Neural progenitor cell (in vitro differentiated cells): ENCODE data around the gene PLAGL1.

ENCODE experiments used
- EZH2 ChIP-seq: fragments of 200-600 bp; sonication (generic); IDR thresholded peaks from 2 replicates; pipeline ENCODE4 v1.6.1; 2017; ENCODE audit warnings: antibody characterized with exemption, mild to moderate bottlenecking, moderate library complexity
- TF ChIP-seq, protein P1 (sequence below): fragments of 200-600 bp; sonication (generic); IDR thresholded peaks from 2 replicates; pipeline ENCODE4 v1.5.1; 2017; ENCODE audit warnings: antibody characterized with exemption, mild to moderate bottlenecking

DNA sequence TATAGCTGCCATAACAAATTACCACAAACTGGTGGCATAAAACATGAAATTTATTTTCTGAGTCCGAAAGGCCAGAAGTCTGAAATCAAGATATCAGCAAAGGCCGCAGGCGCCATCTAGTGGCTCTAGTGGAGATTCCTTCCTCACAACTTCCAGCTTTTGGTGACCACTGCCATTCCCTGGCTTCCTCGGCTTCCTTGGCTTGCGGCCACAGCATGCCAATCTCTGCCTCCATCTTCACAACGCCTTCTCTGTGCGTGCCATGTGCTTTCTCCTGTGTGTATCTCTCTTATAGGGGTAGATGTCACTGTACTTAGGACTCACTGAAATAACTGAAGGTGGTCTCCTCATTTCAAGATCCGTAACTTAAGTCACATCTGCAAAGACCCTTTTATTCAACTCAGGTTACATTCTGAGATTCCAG lies 5.4 kb upstream of the PLAGL1 start:
- TF ChIP-seq, protein P1, sequence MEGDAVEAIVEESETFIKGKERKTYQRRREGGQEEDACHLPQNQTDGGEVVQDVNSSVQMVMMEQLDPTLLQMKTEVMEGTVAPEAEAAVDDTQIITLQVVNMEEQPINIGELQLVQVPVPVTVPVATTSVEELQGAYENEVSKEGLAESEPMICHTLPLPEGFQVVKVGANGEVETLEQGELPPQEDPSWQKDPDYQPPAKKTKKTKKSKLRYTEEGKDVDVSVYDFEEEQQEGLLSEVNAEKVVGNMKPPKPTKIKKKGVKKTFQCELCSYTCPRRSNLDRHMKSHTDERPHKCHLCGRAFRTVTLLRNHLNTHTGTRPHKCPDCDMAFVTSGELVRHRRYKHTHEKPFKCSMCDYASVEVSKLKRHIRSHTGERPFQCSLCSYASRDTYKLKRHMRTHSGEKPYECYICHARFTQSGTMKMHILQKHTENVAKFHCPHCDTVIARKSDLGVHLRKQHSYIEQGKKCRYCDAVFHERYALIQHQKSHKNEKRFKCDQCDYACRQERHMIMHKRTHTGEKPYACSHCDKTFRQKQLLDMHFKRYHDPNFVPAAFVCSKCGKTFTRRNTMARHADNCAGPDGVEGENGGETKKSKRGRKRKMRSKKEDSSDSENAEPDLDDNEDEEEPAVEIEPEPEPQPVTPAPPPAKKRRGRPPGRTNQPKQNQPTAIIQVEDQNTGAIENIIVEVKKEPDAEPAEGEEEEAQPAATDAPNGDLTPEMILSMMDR: peak; percentile 95
- TF ChIP-seq EZH2: no peak
